Lower lobe of right lung (tissue), 2 donors: ENCODE measurements around the gene PHLPP1. TPM values are rescaled to one million over a fixed set of nuclear protein-coding genes. Genes with fewer than 3 reads are reported as not detected.

Experiments used
- ATAC-seq, 2 donors: fragments of 200-7000 bp; cut with Tn5 transposase; one replicate each; pipeline ENCODE4 v1.9.1; 2020 to 2022; ENCODE audit warnings: mild to moderate bottlenecking in 2 of 2, moderate library complexity in 2 of 2
- DNase-seq: peaks from one replicate; pipeline ENCODE4 v3.0.0-alpha.2; 2020
- H3K27ac ChIP-seq: fragments of 200-600 bp; one replicate; pipeline ENCODE4 v1.8.0; 2022
- H3K27me3 ChIP-seq: fragments of 200-600 bp; one replicate; pipeline ENCODE4 v1.8.0; 2022; ENCODE audit warnings: low read depth
- H3K36me3 ChIP-seq: fragments of 200-600 bp; one replicate; pipeline ENCODE4 v1.8.0; 2022; ENCODE audit warnings: mild to moderate bottlenecking
- H3K4me1 ChIP-seq: fragments of 200-600 bp; one replicate; pipeline ENCODE4 v1.8.0; 2022
- H3K4me3 ChIP-seq: fragments of 200-600 bp; one replicate; pipeline ENCODE4 v1.8.0; 2022; ENCODE audit warnings: mild to moderate bottlenecking
- H3K9me3 ChIP-seq: fragments of 200-600 bp; one replicate; pipeline ENCODE4 v1.8.0; 2022
- CTCF ChIP-seq: fragments of 200-600 bp; IDR thresholded peaks from one replicate; pipeline ENCODE4 v1.8.0; 2022; ENCODE audit warnings: antibody characterized with exemption, mild to moderate bottlenecking
- intact Hi-C: fragments of 100-400 bp; cut with DNase I; formaldehyde crosslinking; loops from one replicate; pipeline ENCODE4 v1.11.0; 2022
- total RNA-seq: library from RNA; stranded (reverse); fragmentation: NEBNext Ultra II Directional; extraction: Animal tissue kit (Norgen Biotek cat#: 25700); gene quantifications from one replicate; pipeline ENCODE4 v1.2.1, GENCODE V29; 2021
- donor health status: DM: no; HTN: yes; CAD: no; lungs with severe emphysema.

The PHLPP1 gene
- total RNA-seq, 1 donor from 2014 or later: 12.6 TPM

- H3K27me3 ChIP-seq: no peaks in the 10 kb centered on the region
- DNase-seq: no peak
- intact Hi-C loops: no loop called here
- no peak for TF ChIP-seq CTCF
- no peaks in the 10 kb centered on the region for H3K36me3 ChIP-seq
- no peak for ATAC-seq
- no peaks in the 10 kb centered on the region for H3K9me3 ChIP-seq
- no peak overlapping the region for H3K4me3 ChIP-seq
- H3K4me1 ChIP-seq: peaks cover 26% of the 10 kb centered on the region
- H3K27ac ChIP-seq: no peak overlapping the region
Measured at GRCh38 chr18:62744076-62744968, 29.0 kb downstream of the PHLPP1 start.

- H3K27ac ChIP-seq: no peak overlapping the region
Measured at GRCh38 chr18:62745089-62745751, 29.9 kb downstream of the PHLPP1 start.

GRCh38 chr18:62749389-62749788 lies 34.0 kb downstream of the PHLPP1 start:
- intact Hi-C loops: no loop called here
- TF ChIP-seq CTCF: no peak
- DNase-seq (no peak), ATAC-seq (no peak)
- Histone ChIP-seq H3K36me3 (no peaks in the 10 kb centered on the region), H3K9me3 (no peaks in the 10 kb centered on the region), H3K4me1 (peaks cover 17% of the 10 kb centered on the region), H3K27me3 (no peaks in the 10 kb centered on the region), H3K4me3 (no peak overlapping the region), H3K27ac (no peak overlapping the region)

More at GRCh38 chr18:62745089-62745751, 29.9 kb downstream of the PHLPP1 start:
- ATAC-seq: no peak
- no peak overlapping the region for H3K4me3 ChIP-seq
- no peaks in the 10 kb centered on the region for H3K36me3 ChIP-seq
- intact Hi-C loops: no loop called here
- no peak for DNase-seq
- peaks cover 26% of the 10 kb centered on the region for H3K4me1 ChIP-seq
- no peak for TF ChIP-seq CTCF
- H3K27me3 ChIP-seq: no peaks in the 10 kb centered on the region
- no peaks in the 10 kb centered on the region for H3K9me3 ChIP-seq

GRCh38 chr18:62751341-62751821 lies 36.0 kb downstream of the PHLPP1 start:
- intact Hi-C loops: no loop called here
- DNase-seq: no peak
- no peak for TF ChIP-seq CTCF
- peak overlapping the region; percentile 2 for H3K27ac ChIP-seq
- H3K4me3 ChIP-seq: no peak overlapping the region
- H3K36me3 ChIP-seq: no peaks in the 10 kb centered on the region
- H3K4me1 ChIP-seq: peaks cover 13% of the 10 kb centered on the region
- no peaks in the 10 kb centered on the region for H3K9me3 ChIP-seq
- no peaks in the 10 kb centered on the region for H3K27me3 ChIP-seq
- no peak for ATAC-seq

GRCh38 chr18:62751977-62752376 lies 36.6 kb downstream of the PHLPP1 start:
- ATAC-seq (no peak), DNase-seq (no peak)
- Histone ChIP-seq H3K4me3 (no peak overlapping the region), H3K27ac (peak overlapping the region; percentile 2), H3K27me3 (no peaks in the 10 kb centered on the region), H3K9me3 (no peaks in the 10 kb centered on the region), H3K4me1 (peaks cover 13% of the 10 kb centered on the region), H3K36me3 (no peaks in the 10 kb centered on the region)
- intact Hi-C loops: no loop called here
- no peak for TF ChIP-seq CTCF
